Measurements from ENCODE around the gene DHX57.

The DHX57 gene, protein sequence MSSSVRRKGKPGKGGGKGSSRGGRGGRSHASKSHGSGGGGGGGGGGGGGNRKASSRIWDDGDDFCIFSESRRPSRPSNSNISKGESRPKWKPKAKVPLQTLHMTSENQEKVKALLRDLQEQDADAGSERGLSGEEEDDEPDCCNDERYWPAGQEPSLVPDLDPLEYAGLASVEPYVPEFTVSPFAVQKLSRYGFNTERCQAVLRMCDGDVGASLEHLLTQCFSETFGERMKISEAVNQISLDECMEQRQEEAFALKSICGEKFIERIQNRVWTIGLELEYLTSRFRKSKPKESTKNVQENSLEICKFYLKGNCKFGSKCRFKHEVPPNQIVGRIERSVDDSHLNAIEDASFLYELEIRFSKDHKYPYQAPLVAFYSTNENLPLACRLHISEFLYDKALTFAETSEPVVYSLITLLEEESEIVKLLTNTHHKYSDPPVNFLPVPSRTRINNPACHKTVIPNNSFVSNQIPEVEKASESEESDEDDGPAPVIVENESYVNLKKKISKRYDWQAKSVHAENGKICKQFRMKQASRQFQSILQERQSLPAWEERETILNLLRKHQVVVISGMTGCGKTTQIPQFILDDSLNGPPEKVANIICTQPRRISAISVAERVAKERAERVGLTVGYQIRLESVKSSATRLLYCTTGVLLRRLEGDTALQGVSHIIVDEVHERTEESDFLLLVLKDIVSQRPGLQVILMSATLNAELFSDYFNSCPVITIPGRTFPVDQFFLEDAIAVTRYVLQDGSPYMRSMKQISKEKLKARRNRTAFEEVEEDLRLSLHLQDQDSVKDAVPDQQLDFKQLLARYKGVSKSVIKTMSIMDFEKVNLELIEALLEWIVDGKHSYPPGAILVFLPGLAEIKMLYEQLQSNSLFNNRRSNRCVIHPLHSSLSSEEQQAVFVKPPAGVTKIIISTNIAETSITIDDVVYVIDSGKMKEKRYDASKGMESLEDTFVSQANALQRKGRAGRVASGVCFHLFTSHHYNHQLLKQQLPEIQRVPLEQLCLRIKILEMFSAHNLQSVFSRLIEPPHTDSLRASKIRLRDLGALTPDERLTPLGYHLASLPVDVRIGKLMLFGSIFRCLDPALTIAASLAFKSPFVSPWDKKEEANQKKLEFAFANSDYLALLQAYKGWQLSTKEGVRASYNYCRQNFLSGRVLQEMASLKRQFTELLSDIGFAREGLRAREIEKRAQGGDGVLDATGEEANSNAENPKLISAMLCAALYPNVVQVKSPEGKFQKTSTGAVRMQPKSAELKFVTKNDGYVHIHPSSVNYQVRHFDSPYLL (N-terminal part only)

GRCh38 chr2:38875576-38876367, at the start of gene DHX57, which contains the start of gene MORN2:
DHX57 (minus strand) TSS chr2:38875934; CDS start chr2:38868405, 7,529 bp downstream.
MORN2 (plus strand) TSS chr2:38875976.
- peak; percentile 70 for DNase-seq

GRCh38 chr2:38922902-38923301, 47.2 kb upstream of the DHX57 start:
- no peak for DNase-seq

GRCh38 chr2:38922389-38922788, 46.7 kb upstream of the DHX57 start:
- no peak for DNase-seq

DNA sequence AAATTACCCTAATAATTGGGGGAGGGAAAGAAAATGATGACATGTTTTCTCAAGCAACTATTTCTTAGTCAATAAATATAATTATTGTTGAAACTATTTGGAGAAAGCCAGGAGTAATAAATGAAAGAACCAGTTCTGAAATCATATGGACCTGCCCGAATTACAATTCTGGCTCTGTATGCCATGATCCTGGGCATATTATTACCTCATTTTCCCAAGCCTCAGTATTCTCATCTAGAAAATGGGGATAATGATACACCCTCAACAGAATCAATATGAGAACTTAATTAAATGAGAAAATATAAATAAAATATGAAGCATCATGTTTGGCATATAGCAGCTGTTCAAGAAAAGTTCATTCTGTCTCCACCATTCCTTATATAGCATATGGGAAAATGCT, 36.9 kb upstream of the DHX57 start:
- DNase-seq, result no peak

DNA sequence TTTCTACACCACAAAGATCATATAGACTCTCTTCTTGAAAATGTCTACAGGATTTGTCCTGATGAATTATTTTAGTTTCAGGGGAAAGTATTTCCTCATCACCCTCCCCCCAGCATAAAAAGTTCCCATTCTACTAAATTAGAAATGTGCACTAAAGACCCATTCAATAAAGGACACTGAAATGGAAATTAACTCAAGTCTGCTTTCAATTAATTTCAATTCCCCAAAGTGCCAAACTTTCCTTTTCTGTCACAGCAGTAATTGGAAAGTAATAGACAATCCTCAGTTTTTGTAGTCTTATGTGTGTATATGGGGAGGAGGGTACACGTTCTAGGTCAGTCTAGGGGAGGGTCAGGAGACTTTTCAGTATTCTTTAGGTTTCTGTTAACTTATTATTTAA, 35.5 kb upstream of the DHX57 start:
- DNase-seq, result no peak

DNA sequence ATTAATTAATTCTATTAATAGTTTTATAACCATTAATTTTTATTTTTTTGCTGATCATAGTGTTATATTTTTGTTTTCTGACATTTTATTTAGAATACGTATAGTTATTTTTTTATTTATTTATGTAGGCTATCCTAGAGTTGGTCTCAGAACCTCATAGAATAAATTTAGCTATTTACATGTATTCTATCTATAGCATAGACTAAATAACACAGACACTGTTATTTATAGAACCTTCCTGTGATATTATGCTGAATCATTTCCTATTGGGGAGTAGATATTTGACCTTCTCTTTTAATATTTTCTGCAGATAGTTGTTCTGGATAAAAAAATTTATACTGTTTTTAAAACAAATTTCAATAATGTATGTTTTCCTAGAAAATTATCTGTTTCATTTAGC, 34.1 kb upstream of the DHX57 start:
- DNase-seq, result no peak

DNA sequence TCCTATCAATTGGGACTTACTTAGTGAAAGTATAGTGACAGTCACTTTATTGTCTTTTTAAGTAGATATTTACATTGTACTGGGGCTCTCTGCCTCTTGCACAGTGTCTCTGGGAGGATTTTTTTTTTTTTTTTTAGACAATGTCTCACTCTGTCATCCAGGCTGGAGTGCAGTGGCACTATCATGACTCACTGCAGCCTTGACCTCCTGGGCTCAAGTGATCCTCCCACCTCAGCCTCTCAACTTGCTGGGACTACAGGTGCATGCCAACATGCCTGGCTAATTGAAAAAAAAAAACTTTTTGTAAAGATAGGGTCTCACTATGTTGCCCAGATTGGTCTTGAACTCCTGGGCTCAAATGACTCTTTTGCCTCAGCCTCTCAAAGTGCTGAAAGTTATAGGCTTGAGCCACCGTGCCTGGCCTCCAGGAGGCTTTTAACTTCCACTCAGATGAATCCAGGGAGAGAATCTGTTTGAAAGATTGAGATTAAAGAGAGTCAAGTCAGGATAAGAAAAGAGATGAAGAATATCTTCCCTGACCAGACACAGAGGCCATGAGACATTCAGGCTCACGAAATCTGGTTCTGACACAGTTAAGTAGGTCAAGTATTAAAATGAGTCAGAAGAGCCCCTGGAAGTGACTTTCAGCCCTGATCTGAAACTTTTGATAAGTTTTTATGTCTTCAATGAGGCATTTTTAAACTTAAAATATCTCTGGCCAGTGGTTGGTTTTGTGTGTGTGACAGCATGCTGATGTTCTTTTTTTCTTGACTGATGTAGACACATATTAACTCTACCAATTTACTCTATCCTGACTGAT, 32.2 kb upstream of the DHX57 start:
- DNase-seq, result no peak

- DNase-seq, result no peak
These were observed 31.5 kb upstream of the DHX57 start for GRCh38 chr2:38907242-38907641.

GRCh38 chr2:38905251-38905650, 29.5 kb upstream of the DHX57 start:
- DNase-seq, result no peak

GRCh38 chr2:38900726-38901125, 25.0 kb upstream of the DHX57 start:
- no peak for DNase-seq

DNA sequence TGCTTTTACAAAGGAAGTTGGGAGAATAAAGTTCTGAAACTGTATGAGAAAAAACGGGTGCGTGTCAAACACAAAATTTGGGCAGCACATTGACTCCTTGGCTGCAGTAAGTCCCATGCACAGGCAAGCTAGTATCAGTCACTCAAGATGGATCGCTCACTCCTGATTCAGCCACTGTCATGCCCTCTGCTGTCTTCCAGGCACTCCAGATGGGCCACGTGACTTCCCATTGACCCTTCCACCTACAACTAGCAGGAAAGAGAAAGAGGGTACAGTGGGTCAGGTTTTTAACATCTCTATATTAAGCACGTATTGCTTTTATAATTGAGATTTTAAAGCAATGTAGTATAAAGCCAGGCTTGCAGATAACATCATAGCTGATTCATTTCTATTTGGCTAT, 22.5 kb upstream of the DHX57 start:
- DNase-seq, result no peak

GRCh38 chr2:38892819-38893218, 17.1 kb upstream of the DHX57 start:
- no peak for DNase-seq

- DNase-seq, result no peak
These were observed 13.8 kb upstream of the DHX57 start, which contains the start of gene ARHGEF33 for GRCh38 chr2:38889575-38889974. ARHGEF33 (plus strand) TSS chr2:38889875; CDS start chr2:38919448, 29,573 bp downstream.

GRCh38 chr2:38889045-38889444, 13.3 kb upstream of the DHX57 start:
- DNase-seq, result no peak

DNA sequence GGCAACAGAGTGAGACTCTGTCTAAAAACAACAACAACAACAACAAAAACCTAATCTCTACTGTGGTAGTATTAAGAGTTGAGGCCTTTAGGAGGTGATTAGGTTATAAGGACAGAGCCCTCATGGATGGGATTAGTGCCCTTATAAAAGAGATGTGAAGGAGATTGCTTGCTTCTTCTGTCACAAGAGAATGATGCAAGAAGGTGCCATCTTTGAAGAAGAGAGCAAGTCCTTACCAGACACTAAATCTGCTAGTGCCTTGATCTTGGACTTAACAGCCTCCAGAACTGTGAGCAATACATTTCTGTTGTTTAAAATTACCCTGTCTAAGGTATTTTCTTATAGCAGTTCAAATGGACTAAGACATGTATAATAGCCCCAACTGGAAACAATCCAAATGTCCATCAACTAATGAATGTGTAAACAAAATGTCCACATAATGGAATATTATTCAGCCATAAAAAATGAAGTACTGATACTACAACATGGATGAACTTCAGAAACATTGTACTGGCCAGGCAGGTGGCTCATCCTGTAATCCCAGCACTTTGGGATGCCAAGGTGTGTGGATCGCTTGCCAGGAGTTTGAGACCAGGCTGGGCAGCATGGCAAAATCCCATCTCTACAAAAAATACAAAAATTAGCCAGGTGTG, 12.3 kb upstream of the DHX57 start:
- DNase-seq, result no peak

GRCh38 chr2:38887347-38887746, 11.6 kb upstream of the DHX57 start:
- DNase-seq, result no peak

GRCh38 chr2:38886063-38886462, 10.3 kb upstream of the DHX57 start:
- no peak for DNase-seq

DNA sequence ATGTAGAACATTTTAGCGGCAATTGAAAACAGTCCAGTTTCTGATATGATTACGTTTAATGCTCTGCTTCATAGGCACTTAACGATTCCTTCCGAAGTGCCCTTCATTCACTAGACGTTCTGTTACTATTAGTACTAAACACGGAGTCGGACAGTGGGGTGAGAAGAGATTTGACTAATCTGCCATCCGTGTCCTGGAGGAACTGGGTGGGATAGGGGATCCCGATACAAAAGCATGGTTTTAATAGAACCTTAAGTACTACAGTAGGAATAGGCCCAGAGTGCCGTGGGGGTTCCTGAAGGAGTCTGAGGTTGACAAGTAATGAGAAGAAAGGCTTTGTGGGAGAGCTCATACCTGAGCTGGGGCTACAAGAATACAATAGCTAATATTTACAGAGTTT, 673 bp upstream of the DHX57 start:
- peak; percentile 28 for DNase-seq

- no peak for DNase-seq
These were observed 533 bp downstream of the DHX57 start for GRCh38 chr2:38875227-38875575.

GRCh38 chr2:38873763-38874162, 2.0 kb downstream of the DHX57 start:
- DNase-seq, result no peak

DNA sequence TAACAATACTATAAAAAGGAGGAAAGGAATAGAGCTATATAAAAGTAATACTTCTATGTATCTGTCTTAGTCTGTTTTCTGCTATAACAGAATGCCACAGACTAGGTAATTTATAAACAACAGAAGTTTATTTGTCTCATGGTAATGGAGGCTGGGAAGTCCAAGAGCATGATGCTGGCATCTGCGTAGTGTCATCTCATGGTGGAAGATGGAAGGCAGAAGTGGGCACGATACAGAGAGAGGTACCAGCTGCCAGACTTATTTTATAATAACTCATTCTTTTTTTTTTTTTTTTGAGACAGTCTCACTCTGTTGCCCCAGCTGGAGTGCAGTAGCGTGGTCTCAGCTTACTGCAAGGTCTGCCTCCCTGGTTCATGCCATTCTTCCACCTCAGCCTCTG, 4.3 kb downstream of the DHX57 start:
- DNase-seq, result no peak
